SKM-1 treated with dmso at 0.1 percent for 144 hours (cell line): Measurements from ENCODE around the gene EIF2S3B.

ENCODE experiments used
- DNase-seq: peaks from one replicate; lab custom pipeline; 2025; ENCODE audit not compliant: unreplicated experiment; lab: John Stamatoyannopoulos, UW

EIF2S3B gene

GRCh38 chr12:10554228-10554755 is 48.6 kb downstream of the EIF2S3B start:
- no peak for DNase-seq

DNA sequence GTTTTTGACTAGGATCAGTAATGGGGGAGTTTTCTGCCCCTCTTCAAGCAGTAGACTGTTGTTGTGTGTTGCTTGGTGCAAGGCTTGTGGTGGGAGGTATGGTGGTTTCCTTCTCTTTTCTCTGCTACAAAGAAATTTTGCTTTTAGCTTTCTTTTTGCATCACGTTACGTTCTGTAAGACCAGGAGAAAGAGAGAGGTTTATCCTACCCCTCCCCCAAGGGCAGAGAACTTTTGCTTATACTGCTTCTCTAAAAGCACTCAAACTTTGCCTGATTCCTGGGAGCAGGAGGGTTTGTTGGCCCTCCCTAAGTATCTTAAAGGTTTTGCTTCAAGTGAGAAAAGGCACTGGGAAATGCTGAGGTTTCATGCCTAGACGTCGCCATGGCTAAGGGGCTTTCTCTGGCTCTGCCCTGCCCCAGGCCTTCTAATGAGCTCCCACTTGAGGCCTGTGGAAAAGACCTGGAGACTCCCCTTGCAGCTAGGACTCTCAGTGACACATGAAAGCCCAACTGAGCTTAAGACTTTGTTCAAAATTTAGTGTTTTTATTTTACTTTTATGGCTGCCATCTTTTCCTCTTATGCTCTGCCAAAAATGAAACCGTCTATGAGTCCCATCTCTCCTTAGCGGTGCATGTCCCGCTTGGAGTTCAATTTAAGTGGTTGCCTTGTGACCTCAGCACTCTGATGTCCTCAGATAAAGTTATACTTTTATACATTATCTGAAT is 49.2 kb downstream of the EIF2S3B start:
- DNase-seq: no peak

GRCh38 chr12:10557329-10557728 is 51.6 kb downstream of the EIF2S3B start:
- DNase-seq: no peak

DNA sequence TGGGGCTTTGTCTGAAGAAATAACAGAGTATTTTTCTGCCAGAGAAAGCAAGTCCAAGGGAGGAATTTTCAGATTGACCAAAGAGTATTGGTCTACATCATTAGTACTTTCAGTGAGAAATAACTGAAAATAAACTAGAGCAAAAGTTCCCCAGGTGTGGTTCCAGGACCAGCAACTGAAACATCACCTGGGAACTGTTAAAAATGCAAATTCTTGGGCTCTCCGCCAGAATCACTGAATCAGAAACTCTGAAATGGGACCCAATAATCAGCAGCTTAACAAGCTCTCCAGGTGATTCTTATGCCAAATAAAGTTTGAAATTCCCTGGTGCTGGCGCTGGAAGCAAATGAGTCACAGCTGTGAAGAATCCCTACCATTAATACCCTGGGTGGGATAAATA is 52.1 kb downstream of the EIF2S3B start:
- no peak for DNase-seq
